ENCODE data around the gene RUNX1.
A peak's percentile ranks its signal among the peaks of the same experiment; 100 is the strongest.

The RUNX1 gene

GRCh38 chr21:34984356-34985058, 64.6 kb downstream of the RUNX1 start:
- Histone ChIP-seq H3K4me1 (ENCODE audit: control insufficient read depth, insufficient read depth, low read length, poor library complexity, severe bottlenecking) (peaks cover 35% of the 10 kb centered on the region), H3K4me3 (ENCODE audit: extremely low read depth, insufficient read depth, low read length, poor library complexity, severe bottlenecking) (no peak overlapping the region), H3K36me3 (ENCODE audit: control insufficient read depth, insufficient read depth, low read length) (no peaks in the 10 kb centered on the region), H3K27ac (ENCODE audit: low read depth, low read length, severe bottlenecking) (no peak overlapping the region), H3K9me3 (ENCODE audit: control insufficient read depth, low read length) (no peaks in the 10 kb centered on the region)
- whole genome bisulfite sequencing, 2 experiments (ENCODE audit: insufficient coverage in 2 of 2), result 87 to 97% methylated on average over 3 of the region's 3 CpGs

- H3K27ac ChIP-seq (ENCODE audit: low read depth, low read length, severe bottlenecking), result peak overlapping the region; percentile 89
Observed at GRCh38 chr21:34983680-34984086, 65.4 kb downstream of the RUNX1 start.

GRCh38 chr21:34981791-34982190, 67.3 kb downstream of the RUNX1 start:
- H3K4me1 ChIP-seq (ENCODE audit: control insufficient read depth, insufficient read depth, low read length, poor library complexity, severe bottlenecking), result peaks cover 21% of the 10 kb centered on the region
- 93 to 97% methylated on average over 4 to 5 of the region's 7 CpGs for WGBS, 2 experiments (ENCODE audit: insufficient coverage in 2 of 2)
- H3K27ac ChIP-seq (ENCODE audit: low read depth, low read length, severe bottlenecking), result no peak overlapping the region
- H3K9me3 ChIP-seq (ENCODE audit: control insufficient read depth, low read length), result no peaks in the 10 kb centered on the region
- H3K4me3 ChIP-seq (ENCODE audit: extremely low read depth, insufficient read depth, low read length, poor library complexity, severe bottlenecking), result no peak overlapping the region
- H3K36me3 ChIP-seq (ENCODE audit: control insufficient read depth, insufficient read depth, low read length), result no peaks in the 10 kb centered on the region

More at GRCh38 chr21:34983680-34984086, 65.4 kb downstream of the RUNX1 start:
- Histone ChIP-seq H3K36me3 (ENCODE audit: control insufficient read depth, insufficient read depth, low read length) (no peaks in the 10 kb centered on the region), H3K4me3 (ENCODE audit: extremely low read depth, insufficient read depth, low read length, poor library complexity, severe bottlenecking) (no peak overlapping the region), H3K9me3 (ENCODE audit: control insufficient read depth, low read length) (no peaks in the 10 kb centered on the region), H3K4me1 (ENCODE audit: control insufficient read depth, insufficient read depth, low read length, poor library complexity, severe bottlenecking) (peaks cover 35% of the 10 kb centered on the region)

GRCh38 chr21:34980423-34981115, 68.5 kb downstream of the RUNX1 start:
- H3K4me3 ChIP-seq (ENCODE audit: extremely low read depth, insufficient read depth, low read length, poor library complexity, severe bottlenecking), result no peak overlapping the region
- H3K27ac ChIP-seq (ENCODE audit: low read depth, low read length, severe bottlenecking), result no peak overlapping the region
- no peaks in the 10 kb centered on the region for H3K9me3 ChIP-seq (ENCODE audit: control insufficient read depth, low read length)
- WGBS, 2 experiments (ENCODE audit: insufficient coverage in 2 of 2), result 90 to 94% methylated on average over 3 of the region's 8 CpGs
- H3K4me1 ChIP-seq (ENCODE audit: control insufficient read depth, insufficient read depth, low read length, poor library complexity, severe bottlenecking), result peaks cover 16% of the 10 kb centered on the region
- no peaks in the 10 kb centered on the region for H3K36me3 ChIP-seq (ENCODE audit: control insufficient read depth, insufficient read depth, low read length)

GRCh38 chr21:34979383-34979782, 69.7 kb downstream of the RUNX1 start:
- 96% methylated on average over 2 of the region's 4 CpGs; no CpG with 5 or more reads in 1 of the 2 experiments for WGBS, 2 experiments (ENCODE audit: insufficient coverage in 2 of 2)

GRCh38 chr21:34977333-34977732, 71.8 kb downstream of the RUNX1 start:
- Histone ChIP-seq H3K4me3 (ENCODE audit: extremely low read depth, insufficient read depth, low read length, poor library complexity, severe bottlenecking) (no peak overlapping the region), H3K27ac (ENCODE audit: low read depth, low read length, severe bottlenecking) (no peak overlapping the region), H3K4me1 (ENCODE audit: control insufficient read depth, insufficient read depth, low read length, poor library complexity, severe bottlenecking) (peaks cover 6% of the 10 kb centered on the region), H3K9me3 (ENCODE audit: control insufficient read depth, low read length) (no peaks in the 10 kb centered on the region), H3K36me3 (ENCODE audit: control insufficient read depth, insufficient read depth, low read length) (no peaks in the 10 kb centered on the region)
- WGBS, 2 experiments (ENCODE audit: insufficient coverage in 2 of 2), result no CpG with 5 or more reads among the region's 1 CpG

More at GRCh38 chr21:34979383-34979782, 69.7 kb downstream of the RUNX1 start:
- Histone ChIP-seq H3K27ac (ENCODE audit: low read depth, low read length, severe bottlenecking) (no peak overlapping the region), H3K9me3 (ENCODE audit: control insufficient read depth, low read length) (no peaks in the 10 kb centered on the region), H3K4me1 (ENCODE audit: control insufficient read depth, insufficient read depth, low read length, poor library complexity, severe bottlenecking) (peaks cover 14% of the 10 kb centered on the region), H3K4me3 (ENCODE audit: extremely low read depth, insufficient read depth, low read length, poor library complexity, severe bottlenecking) (no peak overlapping the region), H3K36me3 (ENCODE audit: control insufficient read depth, insufficient read depth, low read length) (no peaks in the 10 kb centered on the region)

- Histone ChIP-seq H3K4me1 (ENCODE audit: control insufficient read depth, insufficient read depth, low read length, poor library complexity, severe bottlenecking) (peaks cover 6% of the 10 kb centered on the region), H3K9me3 (ENCODE audit: control insufficient read depth, low read length) (no peaks in the 10 kb centered on the region), H3K36me3 (ENCODE audit: control insufficient read depth, insufficient read depth, low read length) (no peaks in the 10 kb centered on the region), H3K4me3 (ENCODE audit: extremely low read depth, insufficient read depth, low read length, poor library complexity, severe bottlenecking) (no peak overlapping the region), H3K27ac (ENCODE audit: low read depth, low read length, severe bottlenecking) (no peak overlapping the region)
- 90 to 91% methylated on average over 6 to 9 of the region's 11 CpGs for WGBS, 2 experiments (ENCODE audit: insufficient coverage in 2 of 2)
Observed at GRCh38 chr21:34974162-34974981, 74.7 kb downstream of the RUNX1 start.

GRCh38 chr21:34973685-34974084, 75.4 kb downstream of the RUNX1 start:
- Histone ChIP-seq H3K36me3 (ENCODE audit: control insufficient read depth, insufficient read depth, low read length) (no peaks in the 10 kb centered on the region), H3K9me3 (ENCODE audit: control insufficient read depth, low read length) (no peaks in the 10 kb centered on the region), H3K4me1 (ENCODE audit: control insufficient read depth, insufficient read depth, low read length, poor library complexity, severe bottlenecking) (peaks cover 6% of the 10 kb centered on the region), H3K27ac (ENCODE audit: low read depth, low read length, severe bottlenecking) (no peak overlapping the region), H3K4me3 (ENCODE audit: extremely low read depth, insufficient read depth, low read length, poor library complexity, severe bottlenecking) (no peak overlapping the region)
- WGBS, 2 experiments (ENCODE audit: insufficient coverage in 2 of 2), result 91 to 100% methylated on average over 2 to 3 of the region's 3 CpGs

- H3K36me3 ChIP-seq (ENCODE audit: control insufficient read depth, insufficient read depth, low read length), result no peaks in the 10 kb centered on the region
- WGBS, 2 experiments (ENCODE audit: insufficient coverage in 2 of 2), result no CpG with 5 or more reads among the region's 1 CpG
- no peaks in the 10 kb centered on the region for H3K9me3 ChIP-seq (ENCODE audit: control insufficient read depth, low read length)
- peaks cover 16% of the 10 kb centered on the region for H3K4me1 ChIP-seq (ENCODE audit: control insufficient read depth, insufficient read depth, low read length, poor library complexity, severe bottlenecking)
- no peak overlapping the region for H3K4me3 ChIP-seq (ENCODE audit: extremely low read depth, insufficient read depth, low read length, poor library complexity, severe bottlenecking)
- H3K27ac ChIP-seq (ENCODE audit: low read depth, low read length, severe bottlenecking), result no peak overlapping the region
Observed at GRCh38 chr21:34971656-34972055, 77.4 kb downstream of the RUNX1 start.

- H3K27ac ChIP-seq (ENCODE audit: low read depth, low read length, severe bottlenecking), result no peak overlapping the region
- WGBS, 2 experiments (ENCODE audit: insufficient coverage in 2 of 2), result no CpG with 5 or more reads among the region's 4 CpGs
- H3K4me1 ChIP-seq (ENCODE audit: control insufficient read depth, insufficient read depth, low read length, poor library complexity, severe bottlenecking), result peaks cover 16% of the 10 kb centered on the region
- H3K4me3 ChIP-seq (ENCODE audit: extremely low read depth, insufficient read depth, low read length, poor library complexity, severe bottlenecking), result no peak overlapping the region
- H3K36me3 ChIP-seq (ENCODE audit: control insufficient read depth, insufficient read depth, low read length), result no peaks in the 10 kb centered on the region
- H3K9me3 ChIP-seq (ENCODE audit: control insufficient read depth, low read length), result no peaks in the 10 kb centered on the region
Observed at GRCh38 chr21:34970566-34970965, 78.5 kb downstream of the RUNX1 start.
